GF-D8 (cell line): Measurements from ENCODE around the gene WWOX.

Experiments
- DNase-seq: peaks from one replicate; lab custom pipeline; 2025; lab: John Stamatoyannopoulos, UW

Gene WWOX

GRCh38 chr16:78142788-78143187 is 43.3 kb downstream of the WWOX start:
- DNase-seq, result no peak

- DNase-seq, result no peak
Observed at GRCh38 chr16:78146807-78147206, 47.4 kb downstream of the WWOX start.

DNA sequence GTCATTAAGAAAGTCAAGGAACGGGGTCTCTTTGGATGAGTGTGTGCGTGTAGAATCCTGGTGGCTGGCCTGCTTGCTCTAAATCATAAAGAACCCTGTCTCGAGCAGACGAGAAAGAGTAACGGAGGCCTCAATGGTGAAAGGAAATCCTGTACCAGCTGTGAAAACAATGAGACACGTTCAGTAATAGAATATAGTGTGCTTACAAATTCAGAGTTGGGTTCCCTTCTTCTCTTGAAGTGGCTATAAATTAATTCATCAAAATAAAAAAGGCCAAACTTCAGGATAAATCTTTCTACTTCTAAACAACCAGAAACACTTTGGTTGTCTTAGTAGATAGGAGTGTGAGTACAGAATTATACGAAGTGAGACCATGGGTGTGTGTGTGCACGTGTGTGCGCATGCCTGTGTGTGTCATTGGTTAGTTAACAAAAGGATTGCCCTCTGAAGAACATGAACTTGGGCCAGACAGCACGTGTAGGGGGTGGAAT is 48.5 kb downstream of the WWOX start:
- DNase-seq, result no peak

DNA sequence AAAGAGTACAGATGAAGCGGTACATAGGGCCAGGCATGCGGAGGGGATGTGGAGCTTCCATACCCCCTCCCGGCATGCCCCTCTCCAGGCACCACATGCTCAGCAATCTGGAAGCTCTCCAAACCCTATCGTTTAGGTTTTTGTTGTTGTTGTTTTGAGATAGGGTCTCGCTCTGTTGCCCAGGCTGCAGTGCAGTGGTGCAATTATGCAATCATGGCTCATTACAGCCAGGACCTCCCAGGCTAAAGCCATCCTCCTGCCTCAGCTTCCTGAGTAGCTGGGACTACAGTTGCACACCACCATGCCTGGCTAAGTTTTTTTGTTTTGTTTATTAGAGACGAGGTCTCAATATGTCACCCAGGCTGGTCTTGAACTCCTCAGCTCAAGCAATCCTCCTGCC is 50.8 kb downstream of the WWOX start:
- no peak for DNase-seq

GRCh38 chr16:78154729-78155461 is 55.4 kb downstream of the WWOX start:
- DNase-seq, result no peak

GRCh38 chr16:78155791-78156345 is 56.4 kb downstream of the WWOX start:
- DNase-seq, result no peak

- DNase-seq, result no peak
Observed at GRCh38 chr16:78161023-78161729, 61.7 kb downstream of the WWOX start.

DNA sequence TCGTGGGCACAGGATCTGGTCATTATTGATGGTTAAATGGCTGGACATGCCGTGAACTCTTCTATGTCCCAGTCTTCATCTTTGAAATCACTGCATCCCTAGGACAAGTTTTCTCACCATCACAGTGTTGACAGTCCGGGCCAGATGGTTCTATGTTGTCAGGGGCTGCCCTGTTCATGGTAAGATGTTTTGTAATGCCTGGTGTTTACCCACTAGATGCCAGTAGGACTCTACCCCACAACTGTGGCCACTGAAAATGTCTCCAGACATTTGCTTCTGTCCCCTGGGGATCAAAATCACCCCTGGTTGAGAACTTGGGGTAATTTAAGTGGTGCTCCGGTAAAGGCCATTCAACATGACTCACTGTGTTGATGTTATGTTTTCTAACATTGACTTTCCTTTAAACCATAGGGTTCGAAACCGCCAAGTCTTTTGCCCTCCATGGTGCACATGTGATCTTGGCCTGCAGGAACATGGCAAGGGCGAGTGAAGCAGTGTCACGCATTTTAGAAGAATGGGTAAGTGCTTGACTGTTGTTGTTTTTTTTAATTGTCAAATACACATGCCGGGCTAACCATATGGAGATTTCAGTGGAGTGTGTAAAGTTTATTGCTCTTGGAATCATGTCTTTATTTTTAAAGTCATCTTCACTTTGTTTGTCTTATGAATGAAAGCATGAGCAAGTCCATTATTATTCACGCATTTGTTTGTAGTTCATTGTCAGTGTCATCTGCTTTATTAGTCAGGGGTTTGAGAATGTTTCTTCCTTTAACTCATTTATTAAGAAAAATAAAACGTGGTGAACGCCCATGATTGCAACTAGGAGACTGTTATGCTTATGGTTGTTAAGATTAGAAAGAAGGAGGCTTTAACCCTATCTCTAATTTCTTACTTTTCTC is 64.6 kb downstream of the WWOX start:
- no peak for DNase-seq

GRCh38 chr16:78170494-78170933 is 71.1 kb downstream of the WWOX start:
- DNase-seq, result no peak

DNA sequence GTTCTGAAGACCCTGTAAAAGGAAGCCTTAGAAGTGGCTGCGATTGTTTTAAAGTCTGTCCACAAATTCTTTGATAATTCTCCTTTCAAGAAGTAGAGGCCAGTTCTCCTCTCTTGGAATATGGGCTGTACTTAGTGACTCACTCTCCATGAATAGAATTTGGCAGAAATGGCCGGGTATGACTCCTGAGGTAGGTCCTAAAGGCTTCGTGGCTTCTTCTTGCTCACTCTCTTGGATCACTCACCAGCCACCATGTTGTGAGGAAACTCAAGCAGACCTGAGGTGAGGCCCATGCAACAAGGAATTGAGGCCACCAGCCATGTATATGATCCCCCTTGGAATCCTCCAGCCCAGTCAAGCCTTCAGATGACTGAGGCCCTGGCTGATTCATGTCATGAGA is 75.8 kb downstream of the WWOX start:
- DNase-seq, result no peak

DNA sequence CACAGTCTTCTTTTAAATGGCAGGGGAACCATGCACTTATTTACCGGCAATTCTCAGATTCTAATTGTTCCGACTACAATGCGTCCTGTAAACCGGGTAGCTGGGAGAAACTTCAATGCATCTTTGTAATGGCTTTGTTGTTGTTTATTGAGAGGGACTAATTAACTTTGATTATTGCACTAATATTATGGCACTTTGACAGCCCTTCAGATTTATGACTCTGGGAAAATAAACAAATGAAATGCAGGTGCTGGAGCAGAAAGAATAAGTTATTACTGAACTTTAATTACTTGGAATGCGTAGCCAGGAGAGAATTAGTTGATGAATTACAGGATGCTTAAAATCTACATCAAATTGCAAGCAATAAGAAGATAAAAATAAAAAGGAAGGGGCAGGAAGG is 77.0 kb downstream of the WWOX start:
- DNase-seq, result no peak

DNA sequence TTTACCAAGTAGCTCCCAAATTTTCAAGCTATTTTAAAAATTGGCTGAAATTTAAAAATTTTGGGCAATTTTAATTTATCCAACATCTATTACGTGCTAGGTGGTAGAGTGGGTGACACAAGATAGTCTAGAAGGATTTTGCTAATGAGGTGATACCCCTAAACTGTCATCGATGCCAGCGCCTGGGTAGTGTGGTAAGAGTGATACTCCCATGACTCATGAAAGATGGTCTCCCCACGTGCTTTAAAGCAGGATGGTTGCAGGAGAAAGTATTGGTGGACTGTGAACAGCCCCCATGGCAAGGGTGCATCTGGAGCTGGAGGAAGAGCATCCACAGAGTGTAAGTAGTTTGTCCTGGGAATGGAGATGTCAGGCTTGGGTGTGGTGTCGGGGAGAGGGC is 77.8 kb downstream of the WWOX start:
- DNase-seq, result no peak

DNA sequence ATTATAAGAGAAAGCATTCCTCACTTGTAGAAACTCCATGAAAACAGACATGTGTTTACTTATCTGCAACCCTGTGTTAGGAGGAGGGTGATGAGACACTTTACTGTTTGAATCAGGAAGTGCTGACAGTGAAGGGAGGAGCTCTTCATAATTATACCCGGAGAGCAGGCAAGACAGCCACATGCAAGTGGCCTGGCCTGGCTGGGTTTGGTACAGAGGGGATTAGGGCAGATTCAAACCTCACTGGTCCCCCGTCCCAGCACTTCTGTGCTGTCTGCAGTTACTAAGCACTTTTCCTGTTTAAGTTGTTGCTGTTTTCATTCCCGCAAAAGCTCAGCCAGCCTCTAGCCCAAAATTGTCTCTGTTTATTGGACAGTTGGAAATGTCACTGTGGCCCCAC is 78.5 kb downstream of the WWOX start:
- no peak for DNase-seq

GRCh38 chr16:78179666-78180065 is 80.2 kb downstream of the WWOX start:
- no peak for DNase-seq

- DNase-seq, result no peak
Observed at GRCh38 chr16:78180349-78180748, 80.9 kb downstream of the WWOX start.

GRCh38 chr16:78183437-78184237 is 84.2 kb downstream of the WWOX start:
- no peak for DNase-seq

- no peak for DNase-seq
Observed at GRCh38 chr16:78184238-78185183, 85.1 kb downstream of the WWOX start.

DNA sequence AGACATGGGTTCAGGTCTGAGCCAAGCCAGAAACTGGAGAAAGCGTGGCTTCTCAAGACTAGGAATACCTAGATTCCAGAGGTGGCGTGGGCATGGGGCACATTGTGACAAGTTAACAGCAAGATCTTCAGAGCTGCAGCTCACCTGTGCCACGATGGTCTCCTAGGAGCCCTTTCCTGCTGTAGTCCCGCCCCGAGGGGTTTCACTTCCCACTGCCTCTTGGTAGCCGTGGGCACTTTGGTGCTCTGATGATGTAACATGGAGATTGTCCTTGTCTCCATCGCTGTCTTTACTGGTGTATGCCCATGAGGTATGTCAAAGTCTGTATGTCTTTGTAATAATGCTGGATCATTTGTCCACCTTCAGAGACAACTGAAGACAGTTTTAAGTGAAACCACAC is 89.7 kb downstream of the WWOX start:
- no peak for DNase-seq

DNA sequence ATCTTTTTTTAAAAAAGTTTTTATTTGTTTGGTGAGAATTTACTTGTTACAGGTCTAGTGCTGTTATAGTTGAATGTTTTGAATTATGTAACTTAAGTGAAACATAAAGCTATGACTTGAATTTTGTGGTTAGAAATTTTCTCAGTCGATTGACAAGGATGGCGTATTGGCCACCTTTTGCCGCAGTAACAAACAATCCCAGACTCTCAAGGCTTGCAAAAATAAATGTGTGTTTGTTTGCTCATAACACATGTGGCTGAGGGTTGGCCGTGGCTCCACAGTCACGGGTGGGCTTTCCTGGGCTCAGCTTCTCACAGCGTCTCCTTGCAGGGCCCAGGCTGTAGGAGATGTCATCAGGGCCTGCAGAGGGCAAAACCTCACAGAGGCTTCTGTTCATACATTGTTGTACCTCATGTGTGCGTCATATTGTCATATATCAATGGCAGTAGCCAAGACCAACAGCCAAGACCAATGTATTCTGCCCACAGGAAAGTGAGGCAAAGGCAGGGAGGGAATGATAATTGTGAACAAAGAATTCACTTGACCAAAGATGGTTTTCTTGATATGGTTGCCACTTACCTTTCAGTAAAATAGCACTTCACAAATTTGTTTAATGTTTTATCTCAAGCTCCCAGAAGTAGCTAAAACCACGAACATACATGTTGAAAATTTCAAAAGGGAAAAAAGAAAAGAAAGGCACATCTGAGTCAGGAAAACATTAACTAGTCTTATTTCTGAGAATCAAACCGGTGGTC is 93.5 kb downstream of the WWOX start:
- no peak for DNase-seq
